ENCODE data around the gene LZTR1.

The LZTR1 gene

DNA sequence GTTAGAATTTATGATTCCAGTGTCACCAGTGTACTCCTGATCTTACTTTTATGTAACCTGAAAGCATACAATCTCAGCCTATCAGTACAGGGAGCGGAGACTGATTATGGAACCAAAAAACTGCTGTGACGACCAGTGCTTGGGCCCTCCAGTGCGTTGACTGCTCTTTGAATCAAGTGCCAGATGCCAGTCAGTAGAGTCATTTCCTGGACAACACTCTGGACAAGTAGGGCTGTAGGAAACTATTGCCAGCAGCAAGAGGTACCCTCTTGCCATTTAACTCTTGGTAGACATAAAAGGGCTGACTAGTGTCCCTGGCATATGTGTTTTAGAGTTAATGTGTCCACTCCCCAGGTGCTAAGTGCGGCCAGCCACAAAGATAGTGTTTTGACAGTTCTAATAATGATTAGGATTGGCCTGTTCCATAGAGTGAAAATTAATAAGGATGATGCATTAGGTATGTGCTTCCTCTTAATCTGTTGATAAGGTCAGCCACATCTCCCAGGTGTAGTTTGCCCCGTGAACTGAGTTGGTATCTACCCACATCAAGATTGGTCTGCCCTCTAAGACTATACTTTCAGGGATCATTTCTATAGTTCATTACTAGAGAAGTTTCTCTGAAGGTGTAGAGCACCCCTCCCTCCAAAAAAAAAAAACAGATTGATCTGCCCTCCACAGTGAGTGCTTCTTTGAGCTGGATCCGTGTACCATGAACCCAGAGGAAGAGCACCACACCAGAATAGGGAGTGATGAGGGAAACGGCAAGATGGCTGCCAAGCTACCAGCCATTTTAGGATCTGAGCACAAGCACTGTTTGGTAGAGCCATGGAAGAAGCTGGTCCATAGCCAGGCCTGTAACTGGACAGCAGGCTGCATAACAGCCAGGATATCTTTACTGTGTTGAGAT is 35.8 kb upstream of the LZTR1 start:
- no peaks in the 10 kb centered on the region for H3K27me3 Mint-ChIP-seq (ENCODE audit: low read depth, poor library complexity)
- H3K9me3 Mint-ChIP-seq = no peaks in the 10 kb centered on the region
- TF ChIP-seq, protein P1, sequence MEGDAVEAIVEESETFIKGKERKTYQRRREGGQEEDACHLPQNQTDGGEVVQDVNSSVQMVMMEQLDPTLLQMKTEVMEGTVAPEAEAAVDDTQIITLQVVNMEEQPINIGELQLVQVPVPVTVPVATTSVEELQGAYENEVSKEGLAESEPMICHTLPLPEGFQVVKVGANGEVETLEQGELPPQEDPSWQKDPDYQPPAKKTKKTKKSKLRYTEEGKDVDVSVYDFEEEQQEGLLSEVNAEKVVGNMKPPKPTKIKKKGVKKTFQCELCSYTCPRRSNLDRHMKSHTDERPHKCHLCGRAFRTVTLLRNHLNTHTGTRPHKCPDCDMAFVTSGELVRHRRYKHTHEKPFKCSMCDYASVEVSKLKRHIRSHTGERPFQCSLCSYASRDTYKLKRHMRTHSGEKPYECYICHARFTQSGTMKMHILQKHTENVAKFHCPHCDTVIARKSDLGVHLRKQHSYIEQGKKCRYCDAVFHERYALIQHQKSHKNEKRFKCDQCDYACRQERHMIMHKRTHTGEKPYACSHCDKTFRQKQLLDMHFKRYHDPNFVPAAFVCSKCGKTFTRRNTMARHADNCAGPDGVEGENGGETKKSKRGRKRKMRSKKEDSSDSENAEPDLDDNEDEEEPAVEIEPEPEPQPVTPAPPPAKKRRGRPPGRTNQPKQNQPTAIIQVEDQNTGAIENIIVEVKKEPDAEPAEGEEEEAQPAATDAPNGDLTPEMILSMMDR (IDR thresholded peaks at IDR 0.05) = no peak
- H3K4me1 Mint-ChIP-seq = peaks cover 24% of the 10 kb centered on the region
- H3K36me3 Mint-ChIP-seq (ENCODE audit: low read depth) = peaks cover 67% of the 10 kb centered on the region
- no peak for DNase-seq
- H3K4me3 Mint-ChIP-seq = no peak overlapping the region
- H3K27ac Mint-ChIP-seq = peak overlapping the region; percentile 91

DNA sequence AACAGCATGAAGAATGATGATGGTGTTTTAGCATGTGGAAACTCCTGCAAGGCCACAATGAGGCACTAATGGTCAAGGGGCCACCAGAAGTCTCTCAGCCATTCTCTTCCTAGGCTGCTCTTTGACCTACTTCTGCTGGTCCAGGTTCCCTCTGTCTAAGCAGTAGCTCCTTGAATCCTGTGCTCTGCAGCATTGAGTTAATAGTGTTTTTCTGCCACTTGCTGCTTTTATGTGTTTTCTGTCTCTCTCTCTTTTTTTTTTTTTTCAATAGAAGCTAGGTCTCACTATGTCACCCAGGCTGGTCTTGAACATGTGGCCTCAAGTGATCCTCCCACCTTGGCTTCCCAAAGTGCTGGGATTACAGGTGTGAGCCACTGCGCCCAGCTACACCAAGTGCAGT is 35.1 kb upstream of the LZTR1 start:
- Mint-ChIP-seq H3K27ac (peak overlapping the region; percentile 91), H3K4me3 (no peak overlapping the region), H3K9me3 (no peaks in the 10 kb centered on the region), H3K27me3 (ENCODE audit: low read depth, poor library complexity) (no peaks in the 10 kb centered on the region), H3K36me3 (ENCODE audit: low read depth) (peaks cover 64% of the 10 kb centered on the region), H3K4me1 (peaks cover 30% of the 10 kb centered on the region)
- TF ChIP-seq, protein P1 (IDR thresholded peaks at IDR 0.05) = no peak
- DNase-seq = no peak

DNA sequence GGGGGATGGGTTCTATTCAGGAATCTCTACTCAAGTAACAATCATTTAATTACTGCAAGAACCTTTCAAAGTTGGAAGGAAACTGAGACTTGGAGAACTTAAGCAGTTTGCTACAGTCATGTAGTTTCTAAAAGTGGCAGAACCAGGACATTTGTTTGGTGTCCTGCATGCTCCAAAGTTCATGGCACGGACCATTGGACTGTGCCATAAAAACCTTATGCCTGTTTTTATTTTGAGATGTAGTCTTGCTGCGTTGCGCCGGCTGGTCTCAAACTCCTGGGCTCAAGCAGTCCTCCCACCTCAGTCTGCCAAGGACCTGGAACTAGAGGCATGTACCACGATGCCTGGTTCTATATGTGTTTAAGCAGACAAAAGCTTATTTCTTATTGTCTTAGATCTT is 33.6 kb upstream of the LZTR1 start:
- Mint-ChIP-seq H3K36me3 (ENCODE audit: low read depth) (peaks cover 62% of the 10 kb centered on the region), H3K4me3 (no peak overlapping the region), H3K4me1 (peaks cover 39% of the 10 kb centered on the region), H3K27ac (peak overlapping the region; percentile 36), H3K9me3 (no peaks in the 10 kb centered on the region), H3K27me3 (ENCODE audit: low read depth, poor library complexity) (no peaks in the 10 kb centered on the region)
- no peak for DNase-seq
- TF ChIP-seq, protein P1 (IDR thresholded peaks at IDR 0.05) = no peak

DNA sequence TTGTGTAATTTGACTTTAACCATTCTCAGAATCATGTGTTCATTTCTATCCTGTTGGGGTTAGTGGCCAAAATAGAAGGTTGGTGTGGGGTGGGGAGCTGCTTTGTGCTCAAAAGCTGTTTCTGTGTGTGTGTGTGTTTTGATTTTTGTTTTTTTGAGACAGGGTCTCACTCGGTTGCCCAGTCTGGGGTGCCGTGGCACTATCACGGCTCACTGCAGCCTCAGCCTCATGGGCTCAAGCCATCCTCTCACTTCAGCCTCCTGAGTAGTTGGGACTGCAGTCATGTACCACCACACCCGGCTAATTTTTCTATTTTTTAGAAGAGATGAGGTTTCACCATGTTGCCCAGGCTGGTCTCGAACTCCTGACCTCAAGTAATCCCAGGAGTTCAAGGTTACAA is 33.1 kb upstream of the LZTR1 start:
- Mint-ChIP-seq H3K4me1 (peaks cover 39% of the 10 kb centered on the region), H3K36me3 (ENCODE audit: low read depth) (peaks cover 62% of the 10 kb centered on the region), H3K27ac (no peak overlapping the region), H3K4me3 (no peak overlapping the region), H3K9me3 (no peaks in the 10 kb centered on the region), H3K27me3 (ENCODE audit: low read depth, poor library complexity) (no peaks in the 10 kb centered on the region)
- no peak for DNase-seq
- TF ChIP-seq, protein P1 (IDR thresholded peaks at IDR 0.05) = no peak

DNA sequence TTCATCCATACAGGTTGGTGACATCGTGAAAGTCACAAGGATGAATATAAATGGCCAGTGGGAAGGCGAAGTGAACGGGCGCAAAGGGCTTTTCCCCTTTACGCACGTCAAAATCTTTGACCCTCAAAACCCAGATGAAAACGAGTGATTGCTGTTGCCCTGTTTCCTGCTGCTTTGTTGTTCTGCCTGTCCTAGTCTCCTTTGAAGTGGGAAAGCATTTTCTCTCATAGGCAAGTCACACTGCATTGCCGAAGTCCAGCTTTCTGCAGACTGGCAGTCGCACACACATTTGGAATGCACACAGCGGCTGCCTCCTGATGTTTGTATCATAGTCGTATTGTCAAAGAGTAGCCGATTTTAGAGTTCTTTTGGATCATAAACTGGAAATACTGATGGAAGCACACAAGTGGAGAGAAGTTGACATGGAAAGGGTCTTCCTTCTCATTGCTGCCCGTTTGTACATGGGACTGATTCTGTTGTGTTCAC is 32.4 kb upstream of the LZTR1 start:
- Mint-ChIP-seq H3K36me3 (ENCODE audit: low read depth) (peaks cover 67% of the 10 kb centered on the region), H3K27me3 (ENCODE audit: low read depth, poor library complexity) (no peaks in the 10 kb centered on the region), H3K9me3 (no peaks in the 10 kb centered on the region), H3K27ac (peak overlapping the region; percentile 93), H3K4me1 (peaks cover 39% of the 10 kb centered on the region), H3K4me3 (no peak overlapping the region)
- DNase-seq = no peak
- TF ChIP-seq, protein P1 (IDR thresholded peaks at IDR 0.05) = no peak

Data from nephron progenitor cell (in vitro differentiated cells).